Stomach (tissue), 4 donors: ENCODE measurements around the gene KLHDC2.

Experiments used
- EP300 ChIP-seq: sonication (generic); formaldehyde crosslinking; IDR thresholded peaks from one replicate; pipeline ENCODE4 v1.6.1; 2017; ENCODE audit warnings: antibody characterized with exemption
- POLR2A ChIP-seq, 4 donors: fragments of 450-650 bp; IDR thresholded peaks; one replicate each; pipeline ENCODE4 v1.6.1; 2016; ENCODE audit warnings: antibody characterized with exemption in 4 of 4, control low read depth in 2 of 4, mild to moderate bottlenecking in 1 of 4, moderate library complexity in 1 of 4
- POLR2AphosphoS5 ChIP-seq, 3 donors: sonication (generic); formaldehyde crosslinking; IDR thresholded peaks; one replicate each; pipeline ENCODE4 v1.6.1; 2016; ENCODE audit warnings: antibody characterized with exemption in 3 of 3
- TF ChIP-seq, protein P1 (sequence below), 7 experiments: fragments of 450-650 bp in 4 of 7; fragments of 200-600 bp in 3 of 7; sonication (generic) in 3 of 7; IDR thresholded peaks; one replicate each; pipeline ENCODE4 v1.5.1; 2016 to 2019; ENCODE audit warnings: antibody characterized with exemption in 7 of 7, control low read depth in 2 of 7, mild to moderate bottlenecking in 1 of 7

DNA sequence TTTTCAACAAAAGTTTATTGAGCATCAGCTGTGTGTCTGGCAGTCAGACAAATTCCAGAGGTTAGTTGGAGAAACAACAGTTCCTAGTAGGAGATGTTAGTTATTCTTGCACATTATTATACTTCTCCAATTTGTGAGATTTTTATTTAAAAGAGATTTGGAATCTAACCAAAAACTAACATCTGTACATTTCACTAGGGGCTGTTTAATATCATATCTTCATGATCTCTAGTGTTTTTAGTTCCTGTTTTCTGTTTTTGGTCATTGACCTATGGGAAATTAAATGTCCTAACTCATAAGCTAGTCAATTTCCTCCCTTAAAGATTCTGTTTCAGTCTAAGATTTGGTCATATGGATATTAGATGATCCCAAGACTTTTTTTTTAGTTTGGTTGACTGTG is 34.1 kb upstream of the KLHDC2 start:
- TF ChIP-seq, protein P1, sequence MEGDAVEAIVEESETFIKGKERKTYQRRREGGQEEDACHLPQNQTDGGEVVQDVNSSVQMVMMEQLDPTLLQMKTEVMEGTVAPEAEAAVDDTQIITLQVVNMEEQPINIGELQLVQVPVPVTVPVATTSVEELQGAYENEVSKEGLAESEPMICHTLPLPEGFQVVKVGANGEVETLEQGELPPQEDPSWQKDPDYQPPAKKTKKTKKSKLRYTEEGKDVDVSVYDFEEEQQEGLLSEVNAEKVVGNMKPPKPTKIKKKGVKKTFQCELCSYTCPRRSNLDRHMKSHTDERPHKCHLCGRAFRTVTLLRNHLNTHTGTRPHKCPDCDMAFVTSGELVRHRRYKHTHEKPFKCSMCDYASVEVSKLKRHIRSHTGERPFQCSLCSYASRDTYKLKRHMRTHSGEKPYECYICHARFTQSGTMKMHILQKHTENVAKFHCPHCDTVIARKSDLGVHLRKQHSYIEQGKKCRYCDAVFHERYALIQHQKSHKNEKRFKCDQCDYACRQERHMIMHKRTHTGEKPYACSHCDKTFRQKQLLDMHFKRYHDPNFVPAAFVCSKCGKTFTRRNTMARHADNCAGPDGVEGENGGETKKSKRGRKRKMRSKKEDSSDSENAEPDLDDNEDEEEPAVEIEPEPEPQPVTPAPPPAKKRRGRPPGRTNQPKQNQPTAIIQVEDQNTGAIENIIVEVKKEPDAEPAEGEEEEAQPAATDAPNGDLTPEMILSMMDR (IDR thresholded peaks at IDR 0.05), result no peak
- TF ChIP-seq POLR2AphosphoS5 (IDR thresholded peaks at IDR 0.05) (no peak), POLR2A (IDR thresholded peaks at IDR 0.05) (no peak), EP300 (no peak)
